ENCODE data around the gene HS3ST5.

- TF ChIP-seq CTCF (IDR thresholded peaks at IDR 0.05) (no peak), POLR2AphosphoS5 (IDR thresholded peaks at IDR 0.05; ENCODE audit: insufficient read depth in 1 of 2, low read depth in 1 of 2) (no peak), POLR2A (IDR thresholded peaks at IDR 0.05) (no peak)
Measured at GRCh38 chr6:114282292-114282691, 60.5 kb downstream of the HS3ST5 start.
